ENCODE data around the gene CFAP77. TPM values are rescaled to one million over a fixed set of nuclear protein-coding genes. Genes with fewer than 3 reads are reported as not detected.

The CFAP77 gene
- total RNA-seq, 1 donor from 2014 or later, result 0.36 TPM

- Histone ChIP-seq H3K4me1 (ENCODE audit: insufficient read depth, low read length) (peaks cover 6% of the 10 kb centered on the region), H3K27me3 (ENCODE audit: insufficient read depth, low read length) (no peaks in the 10 kb centered on the region), H3K4me3 (ENCODE audit: insufficient read depth, low read depth, low read length) (no peak overlapping the region), H3K9me3 (ENCODE audit: insufficient read depth, low read depth, low read length) (no peaks in the 10 kb centered on the region), H2AFZ (ENCODE audit: low read depth, low read length) (no peak overlapping the region), H3K79me2 (ENCODE audit: insufficient read depth, low read length) (no peaks in the 10 kb centered on the region), H3K27ac (ENCODE audit: low read depth, low read length) (no peak overlapping the region), H3K4me2 (ENCODE audit: low read length) (no peak overlapping the region), H4K20me1 (ENCODE audit: insufficient read depth, low read length) (peaks cover 26% of the 10 kb centered on the region), H3K36me3 (ENCODE audit: insufficient read depth, low read length) (peaks cover 5% of the 10 kb centered on the region), H3K9ac (ENCODE audit: low read length) (no peak overlapping the region)
- TF ChIP-seq EZH2 (IDR thresholded peaks at IDR 0.05; ENCODE audit: insufficient read depth, low read length) (no peak), CTCF (IDR thresholded peaks at IDR 0.05; ENCODE audit: insufficient read depth, low read depth, low read length) (no peak)
- Mint-ChIP-seq H3K36me3 (ENCODE audit: low read depth, unreplicated experiment) (peaks cover 35% of the 10 kb centered on the region), H3K27me3 (ENCODE audit: low read depth, unreplicated experiment) (no peaks in the 10 kb centered on the region), H3K9me3 (ENCODE audit: unreplicated experiment) (no peaks in the 10 kb centered on the region), H3K4me1 (ENCODE audit: low read depth, unreplicated experiment) (peaks cover 34% of the 10 kb centered on the region), H3K4me3 (ENCODE audit: unreplicated experiment) (no peak overlapping the region), H3K27ac (ENCODE audit: unreplicated experiment) (peak overlapping the region; percentile 70)
- FAIRE-seq, result no peak
- DNase-seq (ENCODE audit: low read depth), result no peak
Observed at GRCh38 chr9:132605387-132605786, 195.4 kb downstream of the CFAP77 start.

DNA sequence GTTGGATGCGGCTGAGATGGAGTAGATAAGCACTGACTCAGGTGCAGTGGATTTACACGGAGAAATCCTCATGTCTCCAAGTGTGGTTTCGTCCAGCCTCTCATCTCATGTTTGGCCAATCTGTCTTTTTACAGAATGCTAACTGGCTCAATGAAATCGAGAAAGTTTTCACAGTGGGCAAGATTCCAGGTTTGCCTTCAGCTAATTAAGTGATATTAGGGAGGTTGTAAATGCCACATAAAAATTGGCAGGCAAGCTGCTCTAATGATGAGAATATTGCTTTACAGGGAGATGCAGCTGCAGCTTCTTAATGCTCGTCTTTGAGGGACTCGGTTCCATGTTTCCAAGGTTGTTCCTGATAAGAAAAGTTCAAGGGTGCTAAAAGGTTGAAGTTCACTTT lies 196.1 kb downstream of the CFAP77 start:
- Mint-ChIP-seq H3K4me3 (ENCODE audit: unreplicated experiment) (no peak overlapping the region), H3K27ac (ENCODE audit: unreplicated experiment) (peak overlapping the region; percentile 70), H3K27me3 (ENCODE audit: low read depth, unreplicated experiment) (no peaks in the 10 kb centered on the region), H3K36me3 (ENCODE audit: low read depth, unreplicated experiment) (peaks cover 32% of the 10 kb centered on the region), H3K4me1 (ENCODE audit: low read depth, unreplicated experiment) (peaks cover 34% of the 10 kb centered on the region), H3K9me3 (ENCODE audit: unreplicated experiment) (no peaks in the 10 kb centered on the region)
- H3K4me1 ChIP-seq (ENCODE audit: insufficient read depth, low read length), result peaks cover 6% of the 10 kb centered on the region
- no peaks in the 10 kb centered on the region for H3K9me3 ChIP-seq (ENCODE audit: insufficient read depth, low read depth, low read length)
- H2AFZ ChIP-seq (ENCODE audit: low read depth, low read length), result no peak overlapping the region
- FAIRE-seq, result no peak
- no peak overlapping the region for H3K4me2 ChIP-seq (ENCODE audit: low read length)
- H3K79me2 ChIP-seq (ENCODE audit: insufficient read depth, low read length), result no peaks in the 10 kb centered on the region
- no peak for DNase-seq (ENCODE audit: low read depth)
- H3K9ac ChIP-seq (ENCODE audit: low read length), result no peak overlapping the region
- no peak overlapping the region for H3K27ac ChIP-seq (ENCODE audit: low read depth, low read length)
- peaks cover 2% of the 10 kb centered on the region for H3K36me3 ChIP-seq (ENCODE audit: insufficient read depth, low read length)
- TF ChIP-seq EZH2 (IDR thresholded peaks at IDR 0.05; ENCODE audit: insufficient read depth, low read length) (no peak), CTCF (IDR thresholded peaks at IDR 0.05; ENCODE audit: insufficient read depth, low read depth, low read length) (no peak)
- peaks cover 27% of the 10 kb centered on the region for H4K20me1 ChIP-seq (ENCODE audit: insufficient read depth, low read length)
- no peaks in the 10 kb centered on the region for H3K27me3 ChIP-seq (ENCODE audit: insufficient read depth, low read length)
- H3K4me3 ChIP-seq (ENCODE audit: insufficient read depth, low read depth, low read length), result no peak overlapping the region

DNA sequence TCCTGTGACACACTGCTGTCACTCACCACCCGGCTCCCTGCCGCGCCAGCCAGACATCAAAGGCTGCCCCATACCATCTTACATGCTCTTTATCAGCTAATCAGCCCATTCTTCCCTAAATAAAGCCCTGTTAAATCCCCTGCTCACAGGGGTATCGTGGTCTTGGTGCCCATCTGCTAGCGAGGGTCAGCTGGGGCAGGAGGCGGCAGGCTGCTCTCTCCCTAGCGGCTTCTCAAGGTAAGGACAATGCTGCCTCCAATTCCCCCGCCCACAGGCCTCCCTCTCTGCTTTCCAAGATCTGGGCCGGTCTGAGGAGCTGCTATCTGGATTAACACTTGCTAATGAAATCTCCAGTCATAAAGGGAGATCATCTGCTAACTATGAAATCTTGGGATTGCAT lies 199.2 kb downstream of the CFAP77 start:
- H3K4me3 Mint-ChIP-seq (ENCODE audit: unreplicated experiment), result no peak overlapping the region
- H2AFZ ChIP-seq (ENCODE audit: low read depth, low read length), result no peak overlapping the region
- no peak overlapping the region for H3K27ac ChIP-seq (ENCODE audit: low read depth, low read length)
- peaks cover 15% of the 10 kb centered on the region for H3K36me3 ChIP-seq (ENCODE audit: insufficient read depth, low read length)
- H3K79me2 ChIP-seq (ENCODE audit: insufficient read depth, low read length), result no peaks in the 10 kb centered on the region
- no peak overlapping the region for H3K9ac ChIP-seq (ENCODE audit: low read length)
- no peaks in the 10 kb centered on the region for H3K27me3 Mint-ChIP-seq (ENCODE audit: low read depth, unreplicated experiment)
- DNase-seq (ENCODE audit: low read depth) (no peak), FAIRE-seq (no peak)
- peaks cover 24% of the 10 kb centered on the region for H4K20me1 ChIP-seq (ENCODE audit: insufficient read depth, low read length)
- no peaks in the 10 kb centered on the region for H3K9me3 Mint-ChIP-seq (ENCODE audit: unreplicated experiment)
- peaks cover 6% of the 10 kb centered on the region for H3K4me1 ChIP-seq (ENCODE audit: insufficient read depth, low read length)
- H3K27me3 ChIP-seq (ENCODE audit: insufficient read depth, low read length), result no peaks in the 10 kb centered on the region
- TF ChIP-seq CTCF (IDR thresholded peaks at IDR 0.05; ENCODE audit: insufficient read depth, low read depth, low read length) (no peak), EZH2 (IDR thresholded peaks at IDR 0.05; ENCODE audit: insufficient read depth, low read length) (no peak)
- no peak overlapping the region for H3K4me2 ChIP-seq (ENCODE audit: low read length)
- peaks cover 26% of the 10 kb centered on the region for H3K36me3 Mint-ChIP-seq (ENCODE audit: low read depth, unreplicated experiment)
- peaks cover 21% of the 10 kb centered on the region for H3K4me1 Mint-ChIP-seq (ENCODE audit: low read depth, unreplicated experiment)
- H3K27ac Mint-ChIP-seq (ENCODE audit: unreplicated experiment), result no peak overlapping the region
- H3K9me3 ChIP-seq (ENCODE audit: insufficient read depth, low read depth, low read length), result no peaks in the 10 kb centered on the region
- no peak overlapping the region for H3K4me3 ChIP-seq (ENCODE audit: insufficient read depth, low read depth, low read length)
